HG02798 (cell line): ENCODE measurements around the gene DNAH17.

Experiments
- ATAC-seq: cut with Tn5 transposase; IDR thresholded peaks from one replicate; pipeline ENCODE4 v1.9.1; 2021; ENCODE audit warnings: mild to moderate bottlenecking; ENCODE audit not compliant: unreplicated experiment, poor library complexity

DNAH17 gene

DNA sequence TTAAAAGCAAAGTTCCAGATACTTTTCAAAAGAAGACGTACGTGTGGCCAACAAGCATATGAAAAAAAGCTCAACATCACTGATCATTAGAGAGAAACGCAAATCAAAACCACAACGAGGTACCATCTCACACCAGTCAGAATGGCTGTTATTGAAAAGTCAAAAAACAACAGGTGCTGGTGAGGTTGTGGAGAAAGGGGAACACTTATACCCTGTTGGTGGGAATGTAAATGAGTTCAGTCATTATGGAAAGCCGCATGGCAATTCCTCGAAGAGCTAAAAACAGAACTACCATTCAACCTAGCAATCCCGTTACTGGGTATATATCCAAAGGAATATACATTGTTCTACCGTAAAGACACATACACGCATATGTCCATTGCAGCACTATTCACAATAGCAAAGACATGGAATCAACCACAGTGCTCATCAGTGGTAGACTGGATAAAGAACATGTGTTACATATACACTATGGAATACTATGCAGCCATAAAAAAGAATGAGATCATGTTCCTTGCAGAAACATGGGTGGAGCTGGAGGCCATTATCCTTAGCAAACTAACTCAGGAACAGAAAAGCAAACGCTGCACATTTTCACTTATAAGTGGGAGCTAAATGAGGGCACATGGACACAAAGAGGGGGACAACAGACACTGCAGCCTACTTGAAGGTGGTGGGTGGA is 31.1 kb upstream of the DNAH17 start:
- no peak for ATAC-seq

DNA sequence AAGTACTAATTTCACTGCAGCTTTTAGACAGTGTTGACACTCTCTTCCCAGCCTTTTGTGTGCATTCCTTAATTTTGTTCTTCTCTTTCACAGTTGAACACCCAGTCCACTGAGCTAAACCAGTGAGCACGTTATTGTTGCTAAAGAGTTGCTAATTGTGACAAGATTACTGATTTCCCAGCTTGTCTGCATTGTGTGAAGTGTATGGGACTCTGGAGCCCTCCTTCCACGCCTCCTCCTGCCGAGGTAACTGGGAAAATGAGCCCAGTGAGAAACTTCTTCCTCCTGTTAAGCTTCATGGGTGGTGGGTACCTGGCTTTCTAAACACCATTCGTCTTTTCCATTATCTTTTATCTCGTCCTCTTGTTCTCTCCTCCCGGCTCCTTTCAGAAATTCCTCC is 29.8 kb upstream of the DNAH17 start:
- ATAC-seq, result no peak

DNA sequence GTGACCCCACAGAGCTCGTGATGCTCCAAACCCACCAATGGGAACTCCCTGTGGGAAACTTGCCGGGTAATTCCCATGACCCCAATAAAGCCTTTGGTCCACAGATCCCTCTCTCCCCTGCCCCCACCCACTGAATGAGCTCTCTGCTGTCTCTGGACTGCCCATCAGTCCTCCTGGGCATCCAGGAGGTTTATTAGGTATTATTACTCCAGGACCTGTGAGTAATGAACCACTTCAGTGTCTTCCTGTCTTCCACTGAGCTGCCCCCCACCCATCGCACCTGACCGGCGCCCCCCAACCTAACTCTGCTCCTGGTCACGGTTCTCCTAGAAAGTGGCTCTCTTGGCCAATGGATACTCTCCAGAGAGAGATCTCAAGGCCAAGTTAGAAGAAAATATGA is 28.7 kb upstream of the DNAH17 start:
- no peak for ATAC-seq

DNA sequence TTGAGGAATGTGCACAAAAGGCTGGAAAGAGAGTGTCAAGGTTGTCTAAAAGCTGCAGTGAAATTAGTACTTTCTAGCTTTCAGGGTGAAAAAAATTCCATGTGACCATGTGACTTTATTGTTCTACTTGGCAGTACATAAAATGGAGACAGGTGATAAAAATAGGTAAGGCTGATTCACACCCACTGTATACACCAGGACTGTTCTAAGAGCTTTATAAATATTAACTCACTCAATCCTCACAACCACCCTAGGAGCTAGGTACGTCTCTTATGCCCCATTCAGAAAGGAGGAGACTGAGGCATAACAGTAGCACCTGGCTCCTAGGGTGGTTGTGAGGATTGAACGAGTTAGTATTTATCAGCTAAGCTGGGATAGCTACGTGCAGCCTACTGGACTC is 28.2 kb upstream of the DNAH17 start:
- no peak for ATAC-seq

DNA sequence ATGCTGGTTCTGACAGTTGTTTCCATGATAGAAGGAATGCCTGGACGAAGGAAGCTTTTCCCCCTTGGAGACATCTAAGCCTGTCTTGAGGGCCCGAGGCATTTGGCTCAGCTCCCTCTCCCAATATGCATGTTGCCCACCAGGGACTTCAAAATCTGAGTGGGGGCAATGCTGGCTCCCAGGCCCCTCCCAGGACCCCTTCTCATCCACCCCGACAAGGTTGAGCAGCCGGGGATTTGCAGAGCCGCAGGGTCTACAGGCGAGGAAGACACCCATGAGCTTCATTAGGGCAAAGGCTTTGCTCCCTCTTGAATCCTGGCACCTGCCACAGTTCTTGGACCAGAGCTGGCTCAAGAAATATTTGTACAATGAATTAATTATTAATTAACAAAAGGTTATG is 25.1 kb upstream of the DNAH17 start:
- ATAC-seq, result no peak

GRCh38 chr17:78601577-78602190 is 24.5 kb upstream of the DNAH17 start:
- ATAC-seq, result no peak

- ATAC-seq, result no peak
Measured at GRCh38 chr17:78600181-78600721, 23.1 kb upstream of the DNAH17 start.

DNA sequence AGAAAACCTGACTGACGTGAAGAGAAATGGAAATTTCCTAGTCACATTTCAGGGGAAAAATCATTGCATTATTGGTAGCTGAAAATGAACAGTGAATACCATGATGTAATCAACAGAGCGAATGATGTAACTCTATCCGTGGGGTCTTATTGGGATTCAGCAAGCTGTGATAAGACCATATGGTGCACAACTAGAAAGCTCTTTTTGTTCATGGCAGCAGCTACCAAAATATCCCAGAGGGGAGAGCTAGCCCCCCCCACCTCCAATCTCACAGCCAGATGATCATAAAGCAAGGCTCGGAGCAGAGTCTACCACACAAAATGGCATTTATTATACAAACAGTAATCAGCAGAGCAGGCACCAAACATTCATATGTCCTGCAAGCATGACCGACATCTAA is 22.2 kb upstream of the DNAH17 start:
- no peak for ATAC-seq

GRCh38 chr17:78598013-78598471 is 20.8 kb upstream of the DNAH17 start:
- no peak for ATAC-seq

GRCh38 chr17:78596871-78597764 is 19.9 kb upstream of the DNAH17 start:
- ATAC-seq, result no peak

DNA sequence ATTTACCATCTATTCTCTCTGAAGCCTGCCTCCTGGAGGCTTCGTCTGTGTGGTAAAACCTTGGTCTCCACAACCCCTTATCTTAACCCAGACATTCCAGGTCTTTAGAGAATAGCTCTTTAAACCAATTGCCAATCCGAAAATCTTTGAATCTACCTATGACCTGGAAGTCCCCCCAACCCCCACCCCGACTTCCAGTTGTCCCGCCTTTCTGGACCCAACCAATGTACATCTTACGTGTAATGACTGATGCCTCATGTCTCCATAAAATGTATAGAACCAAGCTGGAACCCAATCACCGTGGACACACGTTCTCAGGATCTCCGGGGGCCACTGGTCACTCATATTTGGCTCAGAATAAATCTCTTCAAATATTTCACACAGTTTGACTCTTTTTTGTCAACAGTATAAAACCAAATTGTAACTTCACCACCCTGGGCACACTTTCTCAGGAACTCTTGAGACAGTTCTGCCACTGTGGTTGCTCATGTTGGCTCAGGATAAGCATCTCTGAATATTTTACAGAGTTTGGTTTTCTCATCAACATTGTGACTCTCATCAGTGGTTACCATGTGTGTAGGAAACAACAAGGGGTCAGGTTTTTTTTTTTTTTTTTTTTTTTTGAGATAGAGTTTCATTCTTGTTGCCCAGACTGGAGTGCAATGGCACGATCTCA is 18.1 kb upstream of the DNAH17 start:
- ATAC-seq, result no peak

GRCh38 chr17:78592991-78593329 is 15.8 kb upstream of the DNAH17 start:
- no peak for ATAC-seq

GRCh38 chr17:78591263-78591671 is 14.1 kb upstream of the DNAH17 start:
- ATAC-seq, result no peak

GRCh38 chr17:78589885-78590284 is 12.7 kb upstream of the DNAH17 start:
- ATAC-seq, result no peak

DNA sequence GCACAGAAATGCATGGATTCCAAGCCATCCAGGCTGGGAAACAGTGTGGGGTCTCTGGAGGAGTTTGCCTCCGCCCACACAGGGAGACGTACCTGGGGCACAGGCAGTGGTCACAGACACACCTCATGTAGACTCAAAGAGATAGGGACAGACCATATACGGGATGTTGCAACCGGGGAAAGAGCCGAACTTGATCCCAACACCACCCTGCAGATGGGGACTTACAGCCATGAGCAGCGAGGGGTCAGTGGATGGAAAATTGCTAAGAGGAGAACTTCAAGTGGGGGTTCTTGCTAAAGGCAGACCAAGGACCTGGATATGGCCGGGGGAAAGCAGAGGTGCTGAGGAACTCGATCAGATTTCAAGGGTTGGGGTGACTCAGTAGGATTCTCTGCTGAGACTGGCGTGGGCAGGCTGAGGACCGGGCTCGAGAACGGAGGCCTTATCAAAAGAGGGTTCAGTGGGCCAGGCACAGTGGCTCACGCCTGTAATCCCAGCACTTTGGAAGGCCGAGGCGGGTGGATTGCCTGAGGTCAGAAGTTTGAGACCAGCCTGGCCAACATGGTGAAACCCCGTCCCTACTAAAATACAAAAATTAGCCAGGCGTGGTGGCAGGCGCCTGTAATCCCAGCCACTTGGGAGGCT is 12.0 kb upstream of the DNAH17 start:
- ATAC-seq, result no peak

- ATAC-seq, result no peak
Measured at GRCh38 chr17:78588258-78589030, 11.2 kb upstream of the DNAH17 start.

GRCh38 chr17:78585006-78585630 is 7.9 kb upstream of the DNAH17 start:
- ATAC-seq, result no peak

- no peak for ATAC-seq
Measured at GRCh38 chr17:78583091-78583490, 5.9 kb upstream of the DNAH17 start.

DNA sequence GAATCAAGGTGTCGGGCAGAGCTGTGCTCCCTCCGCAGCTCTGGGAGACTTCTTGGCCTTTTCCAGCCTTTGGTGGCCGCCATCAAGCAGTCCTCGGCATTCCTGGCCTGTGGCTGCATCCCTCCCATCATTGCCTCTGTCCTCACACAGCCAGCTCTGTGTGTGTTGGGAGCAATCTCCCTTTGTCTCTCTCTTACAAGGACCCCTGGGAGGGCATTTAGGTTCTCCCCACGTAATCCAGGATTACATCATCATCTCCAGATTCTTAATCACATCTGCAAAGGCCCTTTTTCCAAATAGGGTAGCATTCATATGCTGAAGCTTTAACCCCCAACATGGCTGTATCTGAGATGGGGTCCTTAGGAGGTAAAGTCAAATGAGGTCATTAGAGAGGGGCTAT is 4.1 kb upstream of the DNAH17 start:
- ATAC-seq, result no peak
